GM20000 (cell line): ENCODE data around the gene CBX2.
A peak's percentile ranks its signal among the peaks of the same experiment; 100 is the strongest.

Experiments
- DNase-seq: peaks from one replicate; pipeline ENCODE4 v3.0.0; 2012; ENCODE audit warnings: low spot score
- TF ChIP-seq, protein P1 (sequence below): IDR thresholded peaks from 2 replicates; pipeline ENCODE4 v1.5.1; 2012; ENCODE audit warnings: mild to moderate bottlenecking, control low read depth; ENCODE audit errors: extremely low read depth, missing control alignments

Gene CBX2

DNA sequence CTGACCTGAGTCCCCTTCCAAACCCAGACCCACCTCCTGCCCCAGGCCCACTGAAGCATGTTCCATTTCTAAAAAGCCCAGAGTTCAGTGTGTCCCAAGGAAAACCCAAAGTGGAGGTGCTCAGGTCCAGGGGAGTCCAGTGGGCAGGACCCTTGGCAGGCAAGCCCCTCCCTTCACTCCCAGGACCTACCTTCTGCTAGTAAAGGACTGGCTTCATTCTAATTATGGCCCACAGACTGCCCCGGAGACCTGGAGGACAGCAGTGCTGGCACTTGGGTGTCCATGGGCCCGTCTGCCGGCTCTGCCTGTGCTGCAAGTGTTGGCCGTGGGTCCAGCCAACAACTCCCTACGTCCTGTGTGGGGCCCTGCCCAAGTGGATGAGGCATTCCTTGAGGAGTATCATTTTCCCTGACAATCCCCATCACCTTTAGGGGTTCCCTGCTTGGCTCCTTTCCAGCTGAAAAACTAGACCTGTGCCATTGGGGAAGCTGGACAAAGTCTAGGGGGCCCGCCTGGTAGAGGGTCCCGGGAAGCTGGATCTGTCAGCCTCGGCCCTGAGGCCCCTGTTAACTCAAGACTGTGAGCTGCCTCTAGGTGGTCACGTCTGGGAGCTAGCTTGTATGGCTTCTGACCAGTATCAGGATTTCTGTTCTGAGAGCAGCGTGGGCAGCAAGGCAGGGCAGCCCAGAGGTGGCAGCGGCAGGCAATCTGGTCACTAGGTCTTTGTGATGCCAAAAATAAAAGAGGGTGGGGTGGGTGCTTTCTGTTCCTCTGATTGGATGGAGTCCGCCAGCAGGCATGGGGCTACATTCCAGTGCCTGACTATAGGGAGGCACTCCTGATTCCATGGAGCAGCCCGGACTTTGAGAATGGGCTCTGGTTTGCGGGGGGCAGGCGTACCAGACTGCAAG is 8.2 kb downstream of the CBX2 start:
- TF ChIP-seq, protein P1, sequence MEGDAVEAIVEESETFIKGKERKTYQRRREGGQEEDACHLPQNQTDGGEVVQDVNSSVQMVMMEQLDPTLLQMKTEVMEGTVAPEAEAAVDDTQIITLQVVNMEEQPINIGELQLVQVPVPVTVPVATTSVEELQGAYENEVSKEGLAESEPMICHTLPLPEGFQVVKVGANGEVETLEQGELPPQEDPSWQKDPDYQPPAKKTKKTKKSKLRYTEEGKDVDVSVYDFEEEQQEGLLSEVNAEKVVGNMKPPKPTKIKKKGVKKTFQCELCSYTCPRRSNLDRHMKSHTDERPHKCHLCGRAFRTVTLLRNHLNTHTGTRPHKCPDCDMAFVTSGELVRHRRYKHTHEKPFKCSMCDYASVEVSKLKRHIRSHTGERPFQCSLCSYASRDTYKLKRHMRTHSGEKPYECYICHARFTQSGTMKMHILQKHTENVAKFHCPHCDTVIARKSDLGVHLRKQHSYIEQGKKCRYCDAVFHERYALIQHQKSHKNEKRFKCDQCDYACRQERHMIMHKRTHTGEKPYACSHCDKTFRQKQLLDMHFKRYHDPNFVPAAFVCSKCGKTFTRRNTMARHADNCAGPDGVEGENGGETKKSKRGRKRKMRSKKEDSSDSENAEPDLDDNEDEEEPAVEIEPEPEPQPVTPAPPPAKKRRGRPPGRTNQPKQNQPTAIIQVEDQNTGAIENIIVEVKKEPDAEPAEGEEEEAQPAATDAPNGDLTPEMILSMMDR, result no peak
- no peak for DNase-seq

DNA sequence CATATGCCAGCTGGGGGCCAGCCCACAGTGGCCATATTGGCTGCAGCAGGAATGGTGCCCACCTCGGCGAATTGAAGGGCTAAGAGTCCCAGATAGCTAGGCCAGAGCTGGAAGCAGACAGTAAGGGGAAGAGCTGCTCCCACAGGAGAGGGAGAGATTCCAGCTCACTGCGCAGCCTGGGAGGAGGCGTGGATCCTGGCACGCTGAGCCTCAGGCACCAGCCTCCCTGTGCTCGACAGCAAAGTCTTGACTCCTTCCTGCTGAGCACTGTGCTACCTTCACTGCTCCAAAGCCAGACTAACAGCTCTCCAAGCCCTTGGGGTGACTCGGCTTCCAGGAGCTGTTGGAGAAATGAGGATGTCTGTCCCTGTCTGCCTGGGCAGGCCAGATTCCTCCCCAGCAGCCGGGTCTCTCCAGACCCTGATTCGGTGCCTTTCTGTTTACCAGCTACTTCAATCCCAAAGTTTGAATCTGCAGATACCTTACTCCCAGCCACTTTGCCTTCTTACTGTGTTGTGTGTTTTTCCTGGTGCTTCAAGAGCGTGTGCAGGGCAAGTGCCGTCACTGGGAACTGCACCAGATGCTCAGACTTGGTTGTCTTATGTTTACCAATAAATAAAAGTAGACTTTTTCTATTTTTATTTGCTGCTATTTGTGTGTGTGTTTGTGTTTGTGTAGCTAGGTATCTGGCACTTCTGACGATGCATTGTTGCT is 9.1 kb downstream of the CBX2 start:
- DNase-seq, result no peak
- TF ChIP-seq, protein P1, result no peak

DNA sequence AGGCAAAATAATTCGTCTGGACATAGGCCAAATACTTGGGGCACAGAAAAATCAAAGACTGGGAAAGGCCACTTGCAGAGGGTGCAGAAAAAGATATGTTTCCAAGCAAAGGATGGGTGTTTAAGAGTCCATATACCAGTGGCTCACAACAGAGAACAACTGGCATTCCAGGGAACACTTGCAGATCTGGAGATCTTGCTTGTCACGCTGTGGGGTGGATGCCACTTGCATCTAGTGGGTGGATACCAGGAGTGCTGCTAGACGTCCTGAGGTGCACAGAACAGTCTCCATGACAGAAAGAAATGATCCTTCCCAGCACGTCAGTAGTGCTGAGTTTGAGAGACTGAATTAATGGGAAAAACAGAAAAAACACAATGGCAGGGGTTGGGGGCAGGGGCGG is 10.5 kb downstream of the CBX2 start:
- TF ChIP-seq, protein P1, result no peak
- no peak for DNase-seq

DNA sequence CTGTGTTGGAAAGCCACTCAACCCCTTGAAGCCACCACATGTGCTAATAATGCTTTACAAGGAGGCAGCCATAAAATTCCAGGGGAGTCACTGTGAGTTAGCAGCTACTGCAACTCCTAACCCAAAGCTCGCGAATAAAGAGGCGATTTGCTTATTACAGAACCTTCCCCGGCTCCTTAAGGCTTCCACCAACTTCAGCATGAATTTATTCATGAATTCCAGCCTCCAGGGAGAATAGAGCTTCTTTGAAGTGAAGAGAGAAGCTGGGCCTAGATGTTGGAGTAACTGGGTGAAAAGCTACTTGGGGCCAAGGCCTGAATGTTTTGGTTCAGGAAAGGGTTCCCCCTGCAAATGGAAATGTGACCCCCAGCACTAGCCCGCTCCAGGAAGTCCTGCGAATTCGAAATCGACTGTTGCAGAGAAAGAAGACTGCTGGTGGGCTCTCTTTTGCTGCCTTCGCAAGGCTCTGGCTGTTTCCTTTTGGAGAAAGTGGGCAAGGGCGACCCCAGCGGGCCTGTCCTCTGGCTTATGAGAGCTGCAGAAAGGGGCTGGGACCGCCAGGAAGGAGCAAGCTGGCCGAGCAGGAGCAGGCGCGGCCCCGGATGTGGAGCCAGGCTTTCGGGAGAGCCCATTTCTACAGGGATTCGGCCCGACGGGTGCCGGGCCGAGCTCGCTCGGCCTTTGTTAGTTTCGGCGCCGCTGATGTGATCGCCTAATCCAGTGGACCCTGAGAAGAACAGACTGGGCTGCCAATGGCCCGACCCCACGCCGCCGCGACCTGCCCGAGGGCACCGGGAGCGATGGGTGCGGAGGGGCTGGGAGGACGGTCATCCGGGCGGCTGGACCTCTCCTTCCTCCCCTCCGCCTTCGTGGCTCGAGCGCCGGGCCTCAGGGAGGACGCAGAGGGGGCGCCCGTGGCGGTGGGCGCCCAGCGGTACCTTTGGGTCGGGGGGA is 11.3 kb downstream of the CBX2 start:
- DNase-seq, result no peak
- TF ChIP-seq, protein P1, result no peak

DNA sequence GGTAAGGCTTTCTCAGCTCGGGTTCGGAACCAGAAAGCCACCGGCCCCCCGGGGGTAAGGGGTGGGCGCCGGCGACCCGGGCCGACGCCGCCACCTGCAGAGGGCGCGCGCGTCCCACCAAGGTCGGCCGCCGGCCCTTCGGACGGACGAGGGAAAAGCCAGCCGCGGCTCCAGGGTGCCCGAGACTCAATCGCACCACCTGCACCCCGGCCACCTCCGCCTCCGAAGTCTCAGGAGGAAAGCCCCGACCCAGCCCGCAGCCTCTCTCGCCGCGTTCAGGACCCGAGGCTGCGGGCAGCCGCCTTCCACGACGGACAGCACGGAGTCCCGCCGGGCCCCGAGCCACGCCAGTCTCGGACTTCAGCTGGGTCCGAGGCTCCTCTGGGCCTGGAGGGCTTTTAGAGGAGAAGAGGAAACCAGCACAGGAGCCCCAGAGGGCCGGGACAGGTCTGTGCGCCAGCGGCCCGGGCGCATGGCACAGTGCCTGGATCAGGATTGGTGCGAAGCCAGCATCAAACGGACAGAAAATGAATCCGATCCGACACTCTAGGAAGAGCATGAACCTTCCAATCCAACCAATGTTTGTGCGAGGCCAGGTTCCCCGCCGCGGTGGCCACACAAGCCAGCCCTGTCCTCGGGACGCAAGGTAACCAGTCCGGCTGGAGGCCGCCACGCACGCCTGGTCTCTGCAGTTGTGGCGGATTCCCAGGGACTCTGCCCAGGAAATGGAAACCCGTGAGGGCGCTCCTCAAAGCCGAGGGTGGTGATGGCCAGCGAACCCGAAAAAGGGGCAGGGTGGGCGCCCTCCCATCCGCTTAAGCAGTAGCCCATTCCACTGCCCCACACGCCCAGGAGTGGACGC is 12.2 kb downstream of the CBX2 start:
- TF ChIP-seq, protein P1, result peak; percentile 94
- peak; percentile 91 for DNase-seq

DNA sequence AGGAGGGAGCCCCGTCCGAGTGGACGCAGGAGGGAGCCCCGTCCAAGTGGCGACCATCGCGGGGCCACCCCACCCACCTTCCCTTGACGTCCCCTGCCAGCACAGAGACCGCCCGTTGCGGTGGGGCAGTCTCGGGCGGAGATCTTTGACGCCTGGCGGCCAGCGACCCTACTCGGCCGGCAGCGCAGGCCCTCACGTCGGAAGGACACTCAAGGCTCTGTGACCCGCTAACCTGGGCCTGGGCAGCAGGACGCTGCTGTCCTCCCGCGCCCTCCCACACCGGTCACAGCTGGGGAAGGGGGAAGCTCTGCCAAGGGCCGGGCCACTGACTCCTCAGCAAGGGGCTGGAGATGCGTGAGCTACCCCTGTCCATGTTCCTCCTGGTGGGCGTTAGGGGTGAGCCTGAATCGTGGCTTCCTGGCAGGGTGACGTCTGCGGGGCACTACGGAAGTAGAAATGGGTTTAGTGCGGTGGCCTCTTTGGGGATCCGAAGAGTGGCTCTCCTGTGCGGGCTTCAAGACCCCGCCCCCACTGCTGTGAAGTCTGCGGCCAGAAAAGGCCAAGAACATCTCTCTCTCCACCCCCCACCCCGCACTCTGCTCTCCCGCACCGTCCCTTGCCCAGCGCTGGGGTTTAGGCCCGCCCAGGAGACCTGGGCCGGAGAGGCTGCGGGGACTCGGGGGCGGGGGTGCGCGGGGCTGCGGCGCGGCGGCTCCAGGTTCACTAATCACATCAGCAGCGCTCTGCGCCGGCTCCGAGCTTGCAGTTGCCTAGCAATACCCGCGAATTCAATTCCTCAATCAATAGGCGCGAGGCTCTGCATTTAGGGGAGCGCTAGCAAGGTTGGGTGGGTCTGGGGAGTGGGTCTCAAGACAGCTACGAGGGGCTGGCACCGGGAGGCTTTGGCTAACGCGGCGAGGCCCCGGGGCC is 13.1 kb downstream of the CBX2 start:
- no peak for DNase-seq
- TF ChIP-seq, protein P1, result no peak
